ES-I3 (cell line): ENCODE results near the gene CFAP299.

Experiments used
- H3K36me3 ChIP-seq: 2 replicates; pipeline ENCODE4 v1.6.1; 2013; ENCODE audit warnings: mild to moderate bottlenecking, low read length, control low read depth, moderate library complexity; ENCODE audit not compliant: insufficient read depth
- H3K4me1 ChIP-seq: 2 replicates; pipeline ENCODE4 v1.6.1; 2013; ENCODE audit warnings: mild to moderate bottlenecking, control low read depth, low read length; ENCODE audit not compliant: insufficient read depth
- H3K9ac ChIP-seq: 2 replicates; pipeline ENCODE4 v1.6.1; 2013; ENCODE audit warnings: low read depth, mild to moderate bottlenecking, low read length, moderate library complexity
- H3K9me3 ChIP-seq: 2 replicates; pipeline ENCODE4 v1.6.1; 2013; ENCODE audit warnings: mild to moderate bottlenecking, low read length, moderate library complexity; ENCODE audit not compliant: control insufficient read depth, insufficient read depth

Gene CFAP299

DNA sequence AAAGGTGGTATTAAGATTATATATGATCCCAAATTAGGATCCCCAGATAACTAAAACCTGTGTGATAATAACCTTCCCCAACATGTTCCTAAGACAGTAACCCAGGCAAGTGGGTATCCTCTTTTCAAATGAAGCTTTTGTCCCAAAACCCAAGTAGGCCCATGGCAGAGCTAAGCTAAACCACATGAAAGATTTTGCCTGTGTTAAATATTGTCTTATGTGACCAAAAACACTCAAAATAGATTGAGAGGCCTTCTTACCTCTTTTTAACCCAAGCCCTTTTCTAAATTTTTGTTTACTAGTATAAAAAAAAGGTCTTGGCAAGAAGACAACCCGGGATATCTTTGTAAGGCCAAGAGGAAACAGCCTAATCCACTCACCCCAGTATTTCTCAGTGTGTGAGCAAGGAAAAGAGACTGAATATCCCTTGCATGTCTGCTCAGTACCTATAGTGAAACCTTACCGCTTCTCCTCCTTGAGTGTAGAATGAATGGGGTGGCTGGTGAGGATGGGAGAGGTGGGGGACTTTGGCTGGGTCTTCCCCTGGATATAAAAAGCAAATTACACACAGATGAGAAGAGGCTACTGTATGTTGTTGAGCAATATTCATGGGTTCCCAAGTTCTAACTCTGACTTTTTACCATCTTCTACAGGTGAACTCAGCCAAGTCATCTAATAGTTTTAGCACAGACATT is 506.2 kb downstream of the CFAP299 start:
- H3K4me1 ChIP-seq = no peaks in the 10 kb centered on the region
- no peak overlapping the region for H3K9ac ChIP-seq
- no peaks in the 10 kb centered on the region for H3K36me3 ChIP-seq
- H3K9me3 ChIP-seq = no peaks in the 10 kb centered on the region

- H3K9me3 ChIP-seq = no peaks in the 10 kb centered on the region
- no peaks in the 10 kb centered on the region for H3K4me1 ChIP-seq
- no peaks in the 10 kb centered on the region for H3K36me3 ChIP-seq
- no peak overlapping the region for H3K9ac ChIP-seq
These were observed 510.7 kb downstream of the CFAP299 start for GRCh38 chr4:80846210-80846609.

GRCh38 chr4:80852061-80852460 is 516.5 kb downstream of the CFAP299 start:
- Histone ChIP-seq H3K4me1 (no peaks in the 10 kb centered on the region), H3K36me3 (no peaks in the 10 kb centered on the region), H3K9ac (no peak overlapping the region), H3K9me3 (no peaks in the 10 kb centered on the region; the same call in 1 of the 2 replicates)

- H3K4me1 ChIP-seq = no peaks in the 10 kb centered on the region
- no peaks in the 10 kb centered on the region for H3K36me3 ChIP-seq
- no peaks in the 10 kb centered on the region for H3K9me3 ChIP-seq
- no peak overlapping the region for H3K9ac ChIP-seq
These were observed 538.0 kb downstream of the CFAP299 start for GRCh38 chr4:80873571-80873970.

DNA sequence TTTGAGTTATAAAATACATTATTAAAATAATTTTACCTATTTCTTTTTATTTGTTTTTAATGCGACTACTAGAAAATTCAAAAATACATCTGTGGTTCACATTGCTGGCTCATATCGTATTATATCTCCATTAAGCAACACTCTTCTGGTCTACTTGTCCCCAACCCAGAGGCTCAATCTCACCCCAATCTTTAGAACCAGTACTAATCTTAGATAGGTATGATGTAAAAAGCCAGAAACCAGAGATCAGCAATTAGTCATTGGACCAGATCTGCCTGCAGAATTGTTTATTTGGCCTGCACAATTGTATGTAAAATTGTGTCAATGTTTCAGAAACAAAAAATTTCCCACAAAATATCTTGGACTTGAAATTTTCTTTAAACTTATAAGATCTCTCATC is 539.4 kb downstream of the CFAP299 start:
- H3K9ac ChIP-seq = no peak overlapping the region

GRCh38 chr4:80875642-80876041 is 540.1 kb downstream of the CFAP299 start:
- H3K36me3 ChIP-seq = no peaks in the 10 kb centered on the region
- no peaks in the 10 kb centered on the region for H3K4me1 ChIP-seq
- H3K9ac ChIP-seq = no peak overlapping the region
- H3K9me3 ChIP-seq = no peaks in the 10 kb centered on the region

More for the DNA sequence above, 539.4 kb downstream of the CFAP299 start:
- H3K9me3 ChIP-seq = no peaks in the 10 kb centered on the region
- no peaks in the 10 kb centered on the region for H3K4me1 ChIP-seq
- H3K36me3 ChIP-seq = no peaks in the 10 kb centered on the region

DNA sequence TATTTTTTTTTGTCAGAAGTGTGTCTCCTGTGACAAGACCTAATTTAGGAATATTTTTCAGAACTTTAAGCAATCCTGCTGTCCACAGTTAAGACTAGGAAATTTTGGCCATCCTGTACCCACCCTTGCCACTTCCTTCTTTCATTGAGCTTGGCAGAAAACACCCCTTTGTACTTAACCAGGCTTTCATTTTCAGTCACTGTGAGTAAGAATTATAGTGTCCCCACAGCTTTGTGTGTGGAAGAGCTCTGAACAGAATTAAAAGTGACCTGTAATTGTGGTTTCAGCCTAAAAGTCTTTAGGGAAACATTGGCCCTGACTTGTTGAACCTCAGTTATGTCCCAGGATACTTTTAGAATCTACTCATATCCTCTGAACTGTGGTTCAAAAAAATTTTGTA is 541.3 kb downstream of the CFAP299 start:
- Histone ChIP-seq H3K4me1 (no peaks in the 10 kb centered on the region), H3K9ac (no peak overlapping the region), H3K9me3 (no peaks in the 10 kb centered on the region), H3K36me3 (no peaks in the 10 kb centered on the region)

DNA sequence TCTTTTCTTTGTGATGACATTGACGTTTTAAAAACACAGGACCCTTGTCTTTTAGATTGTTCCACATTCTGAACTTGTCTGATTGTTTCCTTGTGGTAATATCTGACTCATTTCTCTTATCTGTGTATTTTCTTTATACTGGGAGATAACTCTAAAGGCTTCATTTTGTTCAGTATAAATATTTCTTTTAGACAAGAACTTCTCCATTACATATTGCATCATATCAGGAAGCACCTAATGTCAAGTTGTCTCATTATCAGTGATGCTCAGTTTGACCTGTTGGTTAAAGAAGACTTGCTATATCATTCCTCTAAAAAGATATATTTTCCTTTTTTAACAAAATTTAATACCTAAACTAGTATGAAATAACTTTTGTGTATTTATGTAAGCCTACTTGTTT is 542.7 kb downstream of the CFAP299 start:
- Histone ChIP-seq H3K9me3 (no peaks in the 10 kb centered on the region), H3K4me1 (no peaks in the 10 kb centered on the region), H3K9ac (no peak overlapping the region), H3K36me3 (no peaks in the 10 kb centered on the region)

- Histone ChIP-seq H3K4me1 (no peaks in the 10 kb centered on the region), H3K9me3 (no peaks in the 10 kb centered on the region), H3K9ac (no peak overlapping the region), H3K36me3 (no peaks in the 10 kb centered on the region)
These were observed 562.2 kb downstream of the CFAP299 start for GRCh38 chr4:80897537-80898303.

- Histone ChIP-seq H3K9me3 (no peaks in the 10 kb centered on the region), H3K4me1 (no peaks in the 10 kb centered on the region), H3K9ac (no peak overlapping the region), H3K36me3 (no peaks in the 10 kb centered on the region)
These were observed 565.4 kb downstream of the CFAP299 start for GRCh38 chr4:80900908-80901307.

- no peaks in the 10 kb centered on the region for H3K36me3 ChIP-seq
- peaks cover 6% of the 10 kb centered on the region for H3K9me3 ChIP-seq
- no peaks in the 10 kb centered on the region for H3K4me1 ChIP-seq
- no peak overlapping the region for H3K9ac ChIP-seq
These were observed 567.5 kb downstream of the CFAP299 start for GRCh38 chr4:80903020-80903419.

GRCh38 chr4:80909938-80910337 is 574.4 kb downstream of the CFAP299 start:
- Histone ChIP-seq H3K9me3 (peaks cover 6% of the 10 kb centered on the region), H3K9ac (no peak overlapping the region), H3K4me1 (no peaks in the 10 kb centered on the region), H3K36me3 (no peaks in the 10 kb centered on the region)

DNA sequence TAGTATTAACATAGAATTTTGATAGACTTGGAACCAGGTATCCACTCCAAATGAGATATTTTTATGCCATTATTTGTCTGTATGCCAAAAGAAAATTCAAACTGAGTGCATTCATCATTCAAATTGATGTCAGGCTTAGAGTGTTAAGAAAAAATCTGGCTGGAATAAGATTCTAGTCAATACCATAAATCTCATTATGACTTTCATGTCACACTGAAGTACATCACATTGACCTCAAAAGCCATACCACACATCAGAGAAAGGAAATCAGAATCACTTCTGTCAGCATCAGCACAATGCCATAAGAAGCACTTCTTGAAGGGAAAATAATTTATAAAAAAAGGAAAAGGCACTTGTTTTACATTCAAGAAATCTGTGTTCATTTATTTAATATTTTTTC is 575.9 kb downstream of the CFAP299 start:
- H3K9ac ChIP-seq = no peak overlapping the region
- H3K4me1 ChIP-seq = no peaks in the 10 kb centered on the region
- H3K9me3 ChIP-seq = peaks cover 6% of the 10 kb centered on the region
- no peaks in the 10 kb centered on the region for H3K36me3 ChIP-seq

DNA sequence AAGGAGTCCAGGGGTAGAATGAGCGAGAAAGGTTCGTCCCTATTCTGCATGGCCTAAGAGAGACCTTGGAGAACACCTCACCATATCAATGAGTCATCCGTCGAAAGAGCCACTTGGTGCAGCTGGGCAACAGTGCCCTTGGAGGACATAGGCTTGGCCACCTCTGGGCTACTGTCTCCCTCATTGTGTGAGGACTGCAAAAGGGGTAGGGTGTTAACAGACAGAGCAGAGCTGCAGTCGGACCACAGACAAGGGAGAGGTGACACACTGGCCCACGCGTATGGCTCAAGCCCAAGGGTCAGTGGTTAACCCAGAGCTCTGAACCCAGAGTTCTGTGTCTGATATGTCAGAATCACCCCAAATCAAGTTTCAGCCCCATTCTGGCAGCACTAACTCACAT is 576.8 kb downstream of the CFAP299 start:
- Histone ChIP-seq H3K36me3 (no peaks in the 10 kb centered on the region), H3K9ac (no peak overlapping the region), H3K9me3 (no peaks in the 10 kb centered on the region; the same call in 1 of the 2 replicates), H3K4me1 (no peaks in the 10 kb centered on the region)

DNA sequence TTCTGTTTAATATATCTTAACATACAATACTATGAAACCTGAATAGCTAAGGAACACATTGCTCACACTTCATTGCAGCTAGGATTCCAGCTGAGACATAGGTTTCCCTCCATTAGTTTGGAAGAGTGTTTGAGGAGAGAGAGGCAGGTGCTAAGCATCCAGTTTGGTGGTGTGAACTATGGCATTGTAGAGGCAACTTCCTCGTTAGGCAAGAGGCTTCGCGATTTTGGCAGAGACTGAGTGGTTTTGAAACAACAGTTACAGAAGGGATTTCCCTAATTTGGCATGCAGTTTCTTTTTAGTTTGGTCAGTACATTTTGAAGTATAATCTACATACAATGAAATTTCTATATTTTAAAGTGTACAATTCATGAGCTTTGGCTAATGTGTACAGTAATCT is 577.9 kb downstream of the CFAP299 start:
- H3K9ac ChIP-seq = no peak overlapping the region
- H3K4me1 ChIP-seq = no peaks in the 10 kb centered on the region
- no peaks in the 10 kb centered on the region for H3K9me3 ChIP-seq
- no peaks in the 10 kb centered on the region for H3K36me3 ChIP-seq
